ENCODE measurements around the gene KLHDC3.

GRCh38 chr6:42969934-42970333 is 44.1 kb upstream of the KLHDC3 start:
- TF ChIP-seq CTCF (IDR thresholded peaks at IDR 0.05; ENCODE audit: low read depth, low read length, poor library complexity, severe bottlenecking) (no peak), EZH2phosphoT487 (IDR thresholded peaks at IDR 0.05; ENCODE audit: borderline replicate concordance, low read length) (no peak)

Data from DOHH2 (cell line).